Measurements from ENCODE around the gene CNPPD1.

Gene CNPPD1

GRCh38 chr2:219174146-219174545 lies 2.6 kb downstream of the CNPPD1 start:
- DNase-seq (ENCODE audit: low spot score): no peak
- in situ Hi-C loops (cut with MboI; ENCODE audit: low pct_unique_long_range_greater_than_20kb, low sequenced_read_pairs, unreplicated experiment): loop anchor here (5.0 to 10.0 kb wide), 2 partner anchors 33 to 121 kb away; partner anchors contain the start of gene ZFAND2B
- no peak for TF ChIP-seq CTCF (IDR thresholded peaks at IDR 0.05; ENCODE audit: extremely low read depth, insufficient read depth, missing control alignments)

- in situ Hi-C loops (cut with MboI; ENCODE audit: low pct_unique_long_range_greater_than_20kb, low sequenced_read_pairs, unreplicated experiment): loop anchor here (5.0 to 10.0 kb wide), 2 partner anchors 34 to 122 kb away; partner anchors contain the start of gene ZFAND2B
- TF ChIP-seq CTCF (IDR thresholded peaks at IDR 0.05; ENCODE audit: extremely low read depth, insufficient read depth, missing control alignments): no peak
- DNase-seq (ENCODE audit: low spot score): no peak
Measured at GRCh38 chr2:219173176-219173575, 3.5 kb downstream of the CNPPD1 start.

GRCh38 chr2:219172231-219173154 lies 4.2 kb downstream of the CNPPD1 start:
- TF ChIP-seq CTCF (IDR thresholded peaks at IDR 0.05; ENCODE audit: extremely low read depth, insufficient read depth, missing control alignments): no peak
- in situ Hi-C loops (cut with MboI; ENCODE audit: low pct_unique_long_range_greater_than_20kb, low sequenced_read_pairs, unreplicated experiment): loop anchor here (5.0 to 10.0 kb wide), 2 partner anchors 35 to 122 kb away; partner anchors contain the start of gene ZFAND2B
- DNase-seq (ENCODE audit: low spot score): no peak

- in situ Hi-C loops (cut with MboI; ENCODE audit: low pct_unique_long_range_greater_than_20kb, low sequenced_read_pairs, unreplicated experiment): loop anchor here (5.0 to 10.0 kb wide), 2 partner anchors 36 to 124 kb away; partner anchors contain the start of gene ZFAND2B
- DNase-seq (ENCODE audit: low spot score): peak; percentile 44
- TF ChIP-seq CTCF (IDR thresholded peaks at IDR 0.05; ENCODE audit: extremely low read depth, insufficient read depth, missing control alignments): peak; percentile 58
Measured at GRCh38 chr2:219171231-219171651, 5.5 kb downstream of the CNPPD1 start.

- no peak for DNase-seq (ENCODE audit: low spot score)
- in situ Hi-C loops (cut with MboI; ENCODE audit: low pct_unique_long_range_greater_than_20kb, low sequenced_read_pairs, unreplicated experiment): loop anchor here (5.0 to 10.0 kb wide), 2 partner anchors 37 to 125 kb away; partner anchors contain the start of gene ZFAND2B
- no peak for TF ChIP-seq CTCF (IDR thresholded peaks at IDR 0.05; ENCODE audit: extremely low read depth, insufficient read depth, missing control alignments)
Measured at GRCh38 chr2:219169930-219170654, 6.6 kb downstream of the CNPPD1 start, which contains the start of gene SLC23A3. SLC23A3 (minus strand) TSS chr2:219170029; CDS start chr2:219169984, 45 bp downstream.

- in situ Hi-C loops (cut with MboI; ENCODE audit: low pct_unique_long_range_greater_than_20kb, low sequenced_read_pairs, unreplicated experiment): no loop called here
- no peak for TF ChIP-seq CTCF (IDR thresholded peaks at IDR 0.05; ENCODE audit: extremely low read depth, insufficient read depth, missing control alignments)
- DNase-seq (ENCODE audit: low spot score): no peak
Measured at GRCh38 chr2:219168932-219169331, 7.8 kb downstream of the CNPPD1 start.
